Measurements from ENCODE around the gene DRC3. TPM values are rescaled to one million over a fixed set of nuclear protein-coding genes. Genes with fewer than 3 reads are reported as not detected.

The DRC3 gene
- total and polyA plus RNA-seq, 10 of the 15 experiments (the other 5 are each of a cell fraction or from before 2014, with no cell fraction given) = 0.18 to 2.3 (median 0.60) TPM; not detected in 3

DNA sequence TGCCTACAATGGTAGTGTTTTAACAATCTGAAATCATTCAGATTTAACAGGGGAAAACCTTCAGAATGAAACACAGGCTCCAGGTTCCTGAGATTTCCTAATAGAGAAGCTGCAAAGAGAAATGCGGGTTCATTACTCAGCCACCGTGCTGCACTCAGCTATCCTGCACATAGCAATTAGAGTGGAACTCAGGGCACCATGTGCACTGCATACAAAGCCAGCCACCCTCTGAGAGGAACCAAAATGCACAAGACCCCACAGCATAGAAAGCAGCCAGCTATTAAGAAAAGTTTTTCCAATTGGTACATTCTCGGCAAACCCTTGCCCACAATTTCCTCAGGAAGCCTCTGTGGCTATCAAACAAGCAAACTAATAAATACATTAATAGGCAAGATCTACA is 37.9 kb upstream of the DRC3 start (continued):
- TF ChIP-seq, protein P1, sequence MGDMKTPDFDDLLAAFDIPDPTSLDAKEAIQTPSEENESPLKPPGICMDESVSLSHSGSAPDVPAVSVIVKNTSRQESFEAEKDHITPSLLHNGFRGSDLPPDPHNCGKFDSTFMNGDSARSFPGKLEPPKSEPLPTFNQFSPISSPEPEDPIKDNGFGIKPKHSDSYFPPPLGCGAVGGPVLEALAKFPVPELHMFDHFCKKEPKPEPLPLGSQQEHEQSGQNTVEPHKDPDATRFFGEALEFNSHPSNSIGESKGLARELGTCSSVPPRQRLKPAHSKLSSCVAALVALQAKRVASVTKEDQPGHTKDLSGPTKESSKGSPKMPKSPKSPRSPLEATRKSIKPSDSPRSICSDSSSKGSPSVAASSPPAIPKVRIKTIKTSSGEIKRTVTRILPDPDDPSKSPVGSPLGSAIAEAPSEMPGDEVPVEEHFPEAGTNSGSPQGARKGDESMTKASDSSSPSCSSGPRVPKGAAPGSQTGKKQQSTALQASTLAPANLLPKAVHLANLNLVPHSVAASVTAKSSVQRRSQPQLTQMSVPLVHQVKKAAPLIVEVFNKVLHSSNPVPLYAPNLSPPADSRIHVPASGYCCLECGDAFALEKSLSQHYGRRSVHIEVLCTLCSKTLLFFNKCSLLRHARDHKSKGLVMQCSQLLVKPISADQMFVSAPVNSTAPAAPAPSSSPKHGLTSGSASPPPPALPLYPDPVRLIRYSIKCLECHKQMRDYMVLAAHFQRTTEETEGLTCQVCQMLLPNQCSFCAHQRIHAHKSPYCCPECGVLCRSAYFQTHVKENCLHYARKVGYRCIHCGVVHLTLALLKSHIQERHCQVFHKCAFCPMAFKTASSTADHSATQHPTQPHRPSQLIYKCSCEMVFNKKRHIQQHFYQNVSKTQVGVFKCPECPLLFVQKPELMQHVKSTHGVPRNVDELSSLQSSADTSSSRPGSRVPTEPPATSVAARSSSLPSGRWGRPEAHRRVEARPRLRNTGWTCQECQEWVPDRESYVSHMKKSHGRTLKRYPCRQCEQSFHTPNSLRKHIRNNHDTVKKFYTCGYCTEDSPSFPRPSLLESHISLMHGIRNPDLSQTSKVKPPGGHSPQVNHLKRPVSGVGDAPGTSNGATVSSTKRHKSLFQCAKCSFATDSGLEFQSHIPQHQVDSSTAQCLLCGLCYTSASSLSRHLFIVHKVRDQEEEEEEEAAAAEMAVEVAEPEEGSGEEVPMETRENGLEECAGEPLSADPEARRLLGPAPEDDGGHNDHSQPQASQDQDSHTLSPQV (IDR thresholded peaks at IDR 0.05) = no peak

DNA sequence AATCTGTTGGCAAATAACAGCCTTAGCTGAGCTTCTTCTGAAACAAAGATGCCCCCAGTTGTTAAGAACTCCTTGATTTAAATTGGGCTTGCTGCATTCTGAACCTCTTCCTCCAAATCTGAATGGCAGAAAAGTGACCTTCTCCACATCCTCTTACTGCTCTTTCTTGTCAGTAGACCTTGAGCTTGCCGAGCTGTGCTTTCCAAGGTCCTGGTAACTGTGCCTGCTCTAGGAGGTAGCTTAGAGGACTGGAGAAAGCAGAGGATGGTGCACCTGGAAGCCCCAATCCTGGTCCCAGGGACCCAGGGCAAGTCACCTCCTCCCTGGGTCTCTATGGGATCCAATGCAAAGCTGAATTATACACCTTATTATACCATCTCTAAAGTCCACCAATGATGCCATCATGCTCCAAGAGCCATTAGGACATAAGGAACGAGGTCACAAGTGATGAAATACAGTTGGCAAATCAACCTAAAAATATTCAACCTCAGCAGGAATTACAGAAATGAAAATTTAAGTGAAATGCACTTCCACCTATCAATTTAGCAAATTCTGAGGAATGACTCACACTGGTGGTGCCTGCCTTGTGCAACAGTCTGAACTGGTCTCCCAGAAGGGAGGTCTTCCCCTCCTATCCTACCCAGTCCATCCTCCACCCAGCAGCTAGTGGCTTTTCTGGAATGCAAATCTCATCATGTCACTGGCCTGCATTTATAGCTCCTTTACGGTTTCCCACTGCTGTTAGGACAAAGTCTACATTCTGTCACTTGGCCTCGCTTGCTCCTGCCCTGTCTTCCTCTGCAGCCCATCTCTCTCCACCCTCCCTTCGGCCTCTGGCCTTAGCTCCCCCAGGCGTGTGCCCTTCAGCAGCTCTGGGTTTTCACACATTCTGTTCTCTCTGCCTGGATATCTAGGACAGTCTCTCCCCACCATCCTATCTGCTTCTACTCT is 37.1 kb upstream of the DRC3 start:
- H3K79me2 ChIP-seq (ENCODE audit: control insufficient read depth, insufficient read depth, low read length) = no peaks in the 10 kb centered on the region

More for the DNA sequence above, 37.1 kb upstream of the DRC3 start:
- ChIA-PET SMC1A (ENCODE audit: uncharacterized antibody, unreplicated experiment) (interaction anchor here (0.9 to 2.8 kb wide), 6 partner anchors 8 to 49 kb away, joined by 3 to 10 read pairs (median 4); no protein-coding TSS in a partner anchor), POLR2A (interaction anchor here (1.2 to 1.5 kb wide), 3 partner anchors 9 to 22 kb away, joined by 3 to 6 read pairs (median 4); no protein-coding TSS in a partner anchor), CTCF (interaction anchor here (0.8 to 2.6 kb wide), 8 partner anchors 9 to 98 kb away, joined by 3 to 14 read pairs (median 4); no protein-coding TSS in a partner anchor), RAD21 (ENCODE audit: unreplicated experiment) (interaction anchor here (0.6 kb wide), 1 partner anchor 293 kb away, joined by 3 read pairs; no protein-coding TSS in a partner anchor)
- no TSS peak for BruUV-seq (replicated peaks)
- no peak for FAIRE-seq
- in situ Hi-C loops (cut with MboI) = no loop called here
- no peak for DNase-seq (ENCODE audit: low read depth, low spot score)
- Histone ChIP-seq H3K4me3 (no peak overlapping the region), H3K9me3 (replicated peaks; ENCODE audit: control insufficient read depth, insufficient read depth, low read length) (no peaks in the 10 kb centered on the region), H3K9ac (ENCODE audit: control insufficient read depth, insufficient read depth, low read length) (no peak overlapping the region), H3K36me3 (ENCODE audit: control insufficient read depth in 2 of 2, insufficient read depth in 2 of 2, low read length in 1 of 2) (no peaks in the 10 kb centered on the region), H3K27me3 (replicated peaks in 1 of 2; ENCODE audit: control insufficient read depth in 2 of 2, insufficient read depth in 2 of 2, low read length in 1 of 2) (no peaks in the 10 kb centered on the region), H3K4me2 (ENCODE audit: control insufficient read depth, insufficient read depth) (no peak overlapping the region), H3K4me1 (ENCODE audit: control insufficient read depth, insufficient read depth, low read length) (peaks cover 7% of the 10 kb centered on the region; the same call in 1 of the 2 replicates), H2AFZ (ENCODE audit: control insufficient read depth, low read depth, low read length) (no peak overlapping the region), H4K20me1 (ENCODE audit: control insufficient read depth, insufficient read depth) (no peaks in the 10 kb centered on the region; the same call in 1 of the 2 replicates), H3K27ac (ENCODE audit: control insufficient read depth, insufficient read depth) (no peak overlapping the region)
- TF ChIP-seq SMC3 (IDR thresholded peaks at IDR 0.05; ENCODE audit: borderline replicate concordance, low read length) = no peak
- no peak for TF ChIP-seq PML (IDR thresholded peaks at IDR 0.05; ENCODE audit: low read length)
- no peak for TF ChIP-seq SMAD1 (IDR thresholded peaks at IDR 0.05; ENCODE audit: low read depth, partially characterized antibody)
- no peak for TF ChIP-seq POLR2A (IDR thresholded peaks at IDR 0.05; ENCODE audit: low read depth, low read length)
- TF ChIP-seq CBX5 (IDR thresholded peaks at IDR 0.05; ENCODE audit: low read depth) = no peak
- no peak for TF ChIP-seq GATAD2B (conservative IDR thresholded peaks at IDR 0.05; ENCODE audit: low read depth)
- TF ChIP-seq, protein P2, sequence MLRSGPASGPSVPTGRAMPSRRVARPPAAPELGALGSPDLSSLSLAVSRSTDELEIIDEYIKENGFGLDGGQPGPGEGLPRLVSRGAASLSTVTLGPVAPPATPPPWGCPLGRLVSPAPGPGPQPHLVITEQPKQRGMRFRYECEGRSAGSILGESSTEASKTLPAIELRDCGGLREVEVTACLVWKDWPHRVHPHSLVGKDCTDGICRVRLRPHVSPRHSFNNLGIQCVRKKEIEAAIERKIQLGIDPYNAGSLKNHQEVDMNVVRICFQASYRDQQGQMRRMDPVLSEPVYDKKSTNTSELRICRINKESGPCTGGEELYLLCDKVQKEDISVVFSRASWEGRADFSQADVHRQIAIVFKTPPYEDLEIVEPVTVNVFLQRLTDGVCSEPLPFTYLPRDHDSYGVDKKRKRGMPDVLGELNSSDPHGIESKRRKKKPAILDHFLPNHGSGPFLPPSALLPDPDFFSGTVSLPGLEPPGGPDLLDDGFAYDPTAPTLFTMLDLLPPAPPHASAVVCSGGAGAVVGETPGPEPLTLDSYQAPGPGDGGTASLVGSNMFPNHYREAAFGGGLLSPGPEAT (IDR thresholded peaks at IDR 0.05; ENCODE audit: low read depth) = no peak
- TF ChIP-seq, protein P3, sequence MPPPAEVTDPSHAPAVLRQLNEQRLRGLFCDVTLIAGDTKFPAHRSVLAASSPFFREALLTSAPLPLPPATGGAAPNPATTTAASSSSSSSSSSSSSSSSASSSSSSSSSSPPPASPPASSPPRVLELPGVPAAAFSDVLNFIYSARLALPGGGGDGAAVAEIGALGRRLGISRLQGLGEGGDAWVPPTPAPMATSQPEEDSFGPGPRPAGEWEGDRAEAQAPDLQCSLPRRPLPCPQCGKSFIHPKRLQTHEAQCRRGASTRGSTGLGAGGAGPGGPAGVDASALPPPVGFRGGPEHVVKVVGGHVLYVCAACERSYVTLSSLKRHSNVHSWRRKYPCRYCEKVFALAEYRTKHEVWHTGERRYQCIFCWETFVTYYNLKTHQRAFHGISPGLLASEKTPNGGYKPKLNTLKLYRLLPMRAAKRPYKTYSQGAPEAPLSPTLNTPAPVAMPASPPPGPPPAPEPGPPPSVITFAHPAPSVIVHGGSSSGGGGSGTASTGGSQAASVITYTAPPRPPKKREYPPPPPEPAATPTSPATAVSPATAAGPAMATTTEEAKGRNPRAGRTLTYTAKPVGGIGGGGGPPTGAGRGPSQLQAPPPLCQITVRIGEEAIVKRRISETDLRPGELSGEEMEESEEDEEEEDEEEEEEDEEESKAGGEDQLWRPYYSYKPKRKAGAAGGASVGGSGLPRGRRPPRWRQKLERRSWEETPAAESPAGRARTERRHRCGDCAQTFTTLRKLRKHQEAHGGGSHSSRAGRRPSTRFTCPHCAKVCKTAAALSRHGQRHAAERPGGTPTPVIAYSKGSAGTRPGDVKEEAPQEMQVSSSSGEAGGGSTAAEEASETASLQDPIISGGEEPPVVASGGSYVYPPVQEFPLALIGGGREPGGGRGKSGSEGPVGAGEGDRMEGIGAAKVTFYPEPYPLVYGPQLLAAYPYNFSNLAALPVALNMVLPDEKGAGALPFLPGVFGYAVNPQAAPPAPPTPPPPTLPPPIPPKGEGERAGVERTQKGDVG (CRISPR knock-in tag; IDR thresholded peaks at IDR 0.05) = no peak
- no peak for TF ChIP-seq TARDBP (IDR thresholded peaks at IDR 0.05; ENCODE audit: borderline replicate concordance)
- WGBS (ENCODE audit: insufficient coverage, insufficient replicate concordance, low lambda C conversion rate, missing lambda C conversion rate) = 77% methylated on average over 6 of the region's 6 CpGs
- intact Hi-C loops (cut with micrococcal nuclease; ENCODE audit: unreplicated experiment) = no loop called here
- no peak for ATAC-seq
